IMR-90 (cell line): ENCODE measurements around the gene STX4. TPM values are rescaled to one million over a fixed set of nuclear protein-coding genes. Genes with fewer than 3 reads are reported as not detected.

ENCODE experiments used
- ATAC-seq: fragments of 200-7000 bp; cut with Tn5 transposase; 2 replicates; pipeline ENCODE4 v1.9.1; 2020; ENCODE audit warnings: low read depth, mild to moderate bottlenecking, moderate library complexity
- BruUV-seq: library from RNA; stranded (reverse); fragments of 400-500 nt; replicated peaks from 2 replicates; lab custom pipeline; 2021; lab: Mats Ljungman, UMichigan
- CTCF ChIA-PET: fragments of 300-600 bp; formaldehyde crosslinking; extraction: SDS; loops from one replicate; lab custom pipeline; 2021; ENCODE audit warnings: antibody characterized with exemption; lab: Yijun Ruan, JAX
- POLR2A ChIA-PET: fragments of 300-600 bp; sonication (Branson Sonifier 250); formaldehyde crosslinking; loops from one replicate; lab custom pipeline; 2022; ENCODE audit warnings: antibody characterized with exemption; ENCODE audit not compliant: unreplicated experiment; lab: Charles Lee
- DNase-seq: peaks from one replicate; pipeline ENCODE4 v3.0.0; 2013
- H2AFZ ChIP-seq: replicated peaks from 2 replicates; pipeline ENCODE3; 2013; ENCODE audit warnings: low read length, mild to moderate bottlenecking; ENCODE audit not compliant: poor library complexity
- H2AK5ac ChIP-seq: 2 replicates; pipeline ENCODE4 v1.6.1; 2013; ENCODE audit warnings: low read depth, low read length, inconsistent platforms
- H2AK9ac ChIP-seq: replicated peaks from 2 replicates; pipeline ENCODE3; 2013; ENCODE audit warnings: mild to moderate bottlenecking, low read depth, low read length, moderate library complexity; ENCODE audit not compliant: poor library complexity
- H2BK120ac ChIP-seq: 2 replicates; pipeline ENCODE4 v1.6.1; 2013; ENCODE audit warnings: low read depth, low read length, inconsistent platforms
- H2BK15ac ChIP-seq: 3 replicates; pipeline ENCODE4 v1.6.1; 2013; ENCODE audit warnings: low read depth, low read length, inconsistent platforms
- H2BK20ac ChIP-seq: 2 replicates; pipeline ENCODE4 v1.6.1; 2013; ENCODE audit warnings: low read depth, mild to moderate bottlenecking, inconsistent platforms, low read length, moderate library complexity
- H2BK5ac ChIP-seq: 2 replicates; pipeline ENCODE4 v1.6.1; 2013; ENCODE audit warnings: mild to moderate bottlenecking, low read depth, low read length, inconsistent platforms; ENCODE audit not compliant: poor library complexity, severe bottlenecking
- H3K14ac ChIP-seq: replicated peaks from 2 replicates; pipeline ENCODE4 v1.6.1; 2013; ENCODE audit warnings: low read depth, low read length, inconsistent platforms
- H3K18ac ChIP-seq: 2 replicates; pipeline ENCODE4 v1.6.1; 2013; ENCODE audit warnings: low read depth, low read length, control low read depth
- H3K23ac ChIP-seq: 2 replicates; pipeline ENCODE4 v1.6.1; 2013; ENCODE audit warnings: low read depth, low read length, inconsistent platforms
- H3K27ac ChIP-seq: 2 replicates; pipeline ENCODE4 v1.5.1; 2013; ENCODE audit warnings: mild to moderate bottlenecking, control low read depth, low read length; ENCODE audit not compliant: insufficient read depth
- H3K27me3 ChIP-seq: 2 replicates; pipeline ENCODE4 v1.6.1; 2013; ENCODE audit warnings: low read length; ENCODE audit not compliant: control insufficient read depth, insufficient read depth
- H3K36me3 ChIP-seq: 2 replicates; pipeline ENCODE4 v1.6.1; 2013; ENCODE audit warnings: low read length, mixed read lengths; ENCODE audit not compliant: control insufficient read depth, insufficient read depth
- H3K4ac ChIP-seq: 2 replicates; pipeline ENCODE4 v1.6.1; 2013; ENCODE audit warnings: low read depth, low read length, inconsistent platforms
- H3K4me1 ChIP-seq: 2 replicates; pipeline ENCODE4 v1.6.1; 2013; ENCODE audit warnings: low read length, mixed read lengths; ENCODE audit not compliant: control insufficient read depth, insufficient read depth
- H3K4me2 ChIP-seq: 2 replicates; pipeline ENCODE4 v1.6.1; 2013; ENCODE audit warnings: low read depth, mild to moderate bottlenecking, control low read depth, low read length, moderate library complexity
- H3K4me3 ChIP-seq: 2 replicates; pipeline ENCODE4 v1.5.1; 2013; ENCODE audit warnings: low read depth, mild to moderate bottlenecking, control low read depth, low read length, moderate library complexity; ENCODE audit not compliant: insufficient read depth
- H3K56ac ChIP-seq: 2 replicates; pipeline ENCODE4 v1.6.1; 2013; ENCODE audit warnings: low read length, inconsistent platforms; ENCODE audit not compliant: insufficient read depth; ENCODE audit errors: extremely low read depth
- H3K79me1 ChIP-seq, 2 experiments: 2 replicates each; pipeline ENCODE4 v1.6.1; 2013; ENCODE audit warnings: low read length in 2 of 2, inconsistent platforms in 1 of 2, low read depth in 1 of 2
- H3K9ac ChIP-seq: 2 replicates; pipeline ENCODE4 v1.6.1; 2013; ENCODE audit warnings: low read depth, low read length, control low read depth
- H3K9me1 ChIP-seq: 2 replicates; pipeline ENCODE4 v1.6.1; 2013; ENCODE audit warnings: low read length, inconsistent platforms; ENCODE audit not compliant: insufficient read depth
- H3K9me3 ChIP-seq: 2 replicates; pipeline ENCODE4 v1.6.1; 2013; ENCODE audit warnings: low read length; ENCODE audit not compliant: control insufficient read depth, insufficient read depth
- H4K20me1 ChIP-seq: 2 replicates; pipeline ENCODE4 v1.6.1; 2013; ENCODE audit warnings: low read length, inconsistent platforms; ENCODE audit not compliant: insufficient read depth
- H4K5ac ChIP-seq: 2 replicates; pipeline ENCODE4 v1.6.1; 2013; ENCODE audit warnings: mild to moderate bottlenecking, low read depth, low read length, control low read depth
- H4K8ac ChIP-seq, 2 experiments: 2 replicates each; pipeline ENCODE4 v1.6.1; 2013; ENCODE audit warnings: low read depth in 2 of 2, low read length in 2 of 2, control low read depth in 1 of 2, inconsistent platforms in 1 of 2
- H4K91ac ChIP-seq: 2 replicates; pipeline ENCODE4 v1.6.1; 2013; ENCODE audit warnings: low read depth, low read length, inconsistent platforms; ENCODE audit not compliant: insufficient read depth
- CEBPB ChIP-seq: IDR thresholded peaks from 2 replicates; pipeline ENCODE4 v1.6.1; 2012; ENCODE audit warnings: low read depth, low read length, improper control_type of control experiment
- MAZ ChIP-seq: IDR thresholded peaks from 2 replicates; pipeline ENCODE4 v1.6.1; 2012; ENCODE audit warnings: low read depth, mild to moderate bottlenecking, low read length, improper control_type of control experiment, moderate library complexity, borderline replicate concordance
- WGBS, 2 experiments: methylation state at CpG; one replicate each; pipeline versions ENCODE4 v1.1.5 to v1.1.7; 2013; ENCODE audit warnings: missing lambda C conversion rate in 2 of 2; ENCODE audit not compliant: insufficient read length in 1 of 2; ENCODE audit errors: extremely low coverage in 2 of 2; 5-methylcytosine and 5-hydroxymethylcytosine counted together
- dilution Hi-C: fragments of 300-500 bp; cut with HindIII; formaldehyde crosslinking; loops from one replicate; pipeline ENCODE4 v1.14.3; 2018; ENCODE audit warnings: low sequenced_read_pairs; ENCODE audit not compliant: unreplicated experiment
- in situ Hi-C: fragments of 300-500 bp; cut with MboI; formaldehyde crosslinking; loops from 3 replicates; pipeline ENCODE4 v1.14.3; 2019; ENCODE audit warnings: low sequenced_read_pairs, inconsistent platforms, mixed read lengths
- intact Hi-C: fragments of 100-400 bp; cut with micrococcal nuclease; formaldehyde crosslinking; loops from 2 replicates; pipeline ENCODE4 v1.10.0; 2022
- polyA plus RNA-seq, 3 experiments: library from polyadenylated mRNA; depleted of rRNA; stranded (reverse); fragments of >200 nt; gene quantifications; 2 replicates each; pipeline ENCODE4 v1.2.3, GENCODE V29; 2012; ENCODE audit warnings: low replicate concordance in 1 of 3
- total RNA-seq: library from RNA; depleted of rRNA; stranded (reverse); fragments of >200 nt; gene quantifications from 2 replicates; pipeline ENCODE4 v1.2.3, GENCODE V29; 2012

The STX4 gene
- total and polyA plus RNA-seq, 2 of the 4 experiments (the other 2 are of a cell fraction), result 23.5 to 67.9 TPM

- Histone ChIP-seq H3K4me3 (peak overlapping the region; percentile 54), H3K36me3 (peaks cover 1% of the 10 kb centered on the region; the same call in 1 of the 2 replicates), H3K4me2 (peak overlapping the region; percentile 95), H2BK15ac (peak overlapping the region; percentile 99; the same call in 2 of the 3 replicates), H2BK120ac (peak overlapping the region; percentile 89), H3K4me1 (peaks cover 27% of the 10 kb centered on the region), H2BK20ac (peak overlapping the region; percentile 95; the same call in 1 of the 2 replicates), H4K91ac (peak overlapping the region; percentile 95), H3K23ac (peak overlapping the region; percentile 93), H3K79me1 (peaks cover 0 to 18% of the 10 kb centered on the region in 2 experiments; a peak in 1 of 4 replicates), H3K27me3 (no peaks in the 10 kb centered on the region), H2AFZ (peak overlapping the region; percentile 96), H3K27ac (peak overlapping the region; percentile 69), H3K14ac (peak overlapping the region; percentile 97), H3K9me3 (no peaks in the 10 kb centered on the region), H4K20me1 (no peaks in the 10 kb centered on the region), H3K9ac (peak overlapping the region; percentile 61), H3K18ac (peak overlapping the region; percentile 78), H3K56ac (peak overlapping the region; percentile 86; the same call in 1 of the 2 replicates), H2BK5ac (peak overlapping the region; percentile 95), H4K8ac (peak overlapping the region; percentile 94 to 99), H2AK5ac (peak overlapping the region; percentile 98), H3K9me1 (peaks cover 18% of the 10 kb centered on the region), H3K4ac (peak overlapping the region; percentile 97), H4K5ac (peak overlapping the region; percentile 91), H2AK9ac (peak overlapping the region; percentile 95)
- no TSS peak for BruUV-seq
- in situ Hi-C loops (loop anchor here (10.0 to 25.0 kb wide), 2 partner anchors 448 to 715 kb away; partner anchors contain the start of gene ZNF843), intact Hi-C loops (loop anchor here (5.0 kb wide), 1 partner anchor 75 kb away; the partner anchor contains the start of genes ZNF646 and ZNF668), dilution Hi-C loops (no loop called here)
- ATAC-seq (peak; percentile 92), DNase-seq (peak; percentile 41)
- TF ChIP-seq MAZ, result 0 out of 2 replicates have a peak, but pooled peaks have one; percentile 9
- no peak for TF ChIP-seq CEBPB
- WGBS, 2 experiments, result 7% methylated on average over 23 of the region's 60 CpGs; no CpG with 5 or more reads in 1 of the 2 experiments
- ChIA-PET POLR2A (interaction anchor here (0.6 to 1.0 kb wide), 2 partner anchors 76 to 475 kb away, joined by 3 to 6 read pairs; partner anchors contain the start of gene TGFB1I1), CTCF (interaction anchor here (0.5 kb wide), 1 partner anchor 457 kb away, joined by 3 read pairs; no protein-coding TSS in a partner anchor)
Measured at GRCh38 chr16:30996985-30997724, 36.2 kb upstream of the STX4 start.
